Measurements from ENCODE around the gene RNF125.
"Not testable (repeated sequence)": the region's sequence is repeated elsewhere in the genome, so short reads cannot be mapped to it uniquely, and the experiment has no call there.

RNF125 gene

GRCh38 chr18:32074206-32074605 lies 55.6 kb downstream of the RNF125 start:
- TF ChIP-seq, protein P1, sequence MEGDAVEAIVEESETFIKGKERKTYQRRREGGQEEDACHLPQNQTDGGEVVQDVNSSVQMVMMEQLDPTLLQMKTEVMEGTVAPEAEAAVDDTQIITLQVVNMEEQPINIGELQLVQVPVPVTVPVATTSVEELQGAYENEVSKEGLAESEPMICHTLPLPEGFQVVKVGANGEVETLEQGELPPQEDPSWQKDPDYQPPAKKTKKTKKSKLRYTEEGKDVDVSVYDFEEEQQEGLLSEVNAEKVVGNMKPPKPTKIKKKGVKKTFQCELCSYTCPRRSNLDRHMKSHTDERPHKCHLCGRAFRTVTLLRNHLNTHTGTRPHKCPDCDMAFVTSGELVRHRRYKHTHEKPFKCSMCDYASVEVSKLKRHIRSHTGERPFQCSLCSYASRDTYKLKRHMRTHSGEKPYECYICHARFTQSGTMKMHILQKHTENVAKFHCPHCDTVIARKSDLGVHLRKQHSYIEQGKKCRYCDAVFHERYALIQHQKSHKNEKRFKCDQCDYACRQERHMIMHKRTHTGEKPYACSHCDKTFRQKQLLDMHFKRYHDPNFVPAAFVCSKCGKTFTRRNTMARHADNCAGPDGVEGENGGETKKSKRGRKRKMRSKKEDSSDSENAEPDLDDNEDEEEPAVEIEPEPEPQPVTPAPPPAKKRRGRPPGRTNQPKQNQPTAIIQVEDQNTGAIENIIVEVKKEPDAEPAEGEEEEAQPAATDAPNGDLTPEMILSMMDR (IDR thresholded peaks at IDR 0.05; ENCODE audit: borderline replicate concordance, insufficient read depth, low read depth, low read length) = no peak
- no peak overlapping the region for H3K4me3 ChIP-seq (ENCODE audit: low read depth, low read length)

DNA sequence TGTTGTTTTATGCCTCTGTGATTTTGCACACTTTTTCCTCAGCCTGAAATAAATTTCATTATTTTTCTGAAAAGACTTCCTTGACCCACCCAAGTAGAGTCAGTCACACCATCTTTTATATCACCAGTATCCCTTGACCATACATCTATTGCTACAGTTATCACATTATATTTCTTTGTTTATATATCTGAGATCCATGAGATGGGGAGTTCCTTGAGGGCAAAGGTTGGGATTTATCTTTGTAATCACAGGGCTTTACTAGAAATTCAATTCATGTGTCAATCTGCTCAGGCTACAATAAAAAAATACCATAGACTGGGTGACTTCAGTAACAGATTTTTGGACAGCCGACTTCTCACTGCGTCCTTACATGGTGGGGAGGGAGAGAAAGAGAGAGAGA lies 60.2 kb downstream of the RNF125 start:
- H3K4me3 ChIP-seq (ENCODE audit: low read depth, low read length) = no peak overlapping the region
- TF ChIP-seq, protein P1 (IDR thresholded peaks at IDR 0.05; ENCODE audit: borderline replicate concordance, insufficient read depth, low read depth, low read length) = no peak

GRCh38 chr18:32081881-32082280 lies 63.3 kb downstream of the RNF125 start:
- H3K4me3 ChIP-seq (ENCODE audit: low read depth, low read length) = no peak overlapping the region
- TF ChIP-seq, protein P1 (IDR thresholded peaks at IDR 0.05; ENCODE audit: borderline replicate concordance, insufficient read depth, low read depth, low read length) = no peak

GRCh38 chr18:32083781-32084180 lies 65.2 kb downstream of the RNF125 start:
- no peak overlapping the region for H3K4me3 ChIP-seq (ENCODE audit: low read depth, low read length)
- TF ChIP-seq, protein P1 (IDR thresholded peaks at IDR 0.05; ENCODE audit: borderline replicate concordance, insufficient read depth, low read depth, low read length) = no peak

DNA sequence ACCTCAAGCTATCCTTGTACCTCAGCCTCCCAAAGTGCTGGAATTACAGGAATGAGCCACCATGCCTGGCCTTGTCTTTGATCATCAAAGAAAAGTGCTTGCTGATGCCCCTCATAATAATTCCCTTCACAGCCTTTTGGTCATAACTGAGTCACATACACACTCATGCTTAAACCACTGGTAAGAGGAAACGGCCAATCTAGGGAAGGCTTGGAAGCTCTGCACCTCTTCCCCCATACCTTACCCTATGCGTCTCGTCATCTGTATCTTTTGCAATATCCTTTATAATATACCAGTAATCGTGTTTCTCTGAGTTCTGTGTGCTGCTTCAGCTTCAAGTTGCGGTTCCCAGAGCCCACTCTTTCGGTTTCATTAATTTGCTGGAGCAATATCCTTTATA lies 68.3 kb downstream of the RNF125 start:
- H3K4me3 ChIP-seq (ENCODE audit: low read depth, low read length) = no peak overlapping the region
- TF ChIP-seq, protein P1 (IDR thresholded peaks at IDR 0.05; ENCODE audit: borderline replicate concordance, insufficient read depth, low read depth, low read length) = no peak

- not testable (repeated sequence) for H3K4me3 ChIP-seq (ENCODE audit: low read depth, low read length)
Observed at GRCh38 chr18:32090831-32091230, 72.2 kb downstream of the RNF125 start.

DNA sequence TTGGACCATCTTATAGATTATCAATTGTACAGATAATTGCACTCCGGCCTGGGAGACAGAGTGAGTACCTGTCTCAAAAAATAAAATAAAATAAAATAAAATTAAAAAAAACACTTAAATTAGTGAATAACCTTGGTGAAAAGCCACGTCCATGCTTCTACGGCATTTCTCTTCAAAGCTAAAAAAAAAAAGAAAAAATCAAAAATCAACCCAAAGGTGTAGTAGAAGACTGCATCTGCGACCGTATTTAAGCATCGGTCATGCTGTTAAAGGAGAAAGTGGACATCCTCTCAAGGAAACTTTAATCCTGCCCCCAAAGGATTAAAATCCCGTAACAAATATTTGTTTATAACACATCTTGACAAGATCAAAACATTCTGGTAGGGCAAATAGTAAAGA lies 72.7 kb downstream of the RNF125 start:
- H3K4me3 ChIP-seq (ENCODE audit: low read depth, low read length) = peak overlapping the region; percentile 89
- TF ChIP-seq, protein P1 (IDR thresholded peaks at IDR 0.05; ENCODE audit: borderline replicate concordance, insufficient read depth, low read depth, low read length) = no peak
